BLaER1 treated with 17β-estradiol and CSF1 and Interleukin-3, amounts not matched to agents 10 nM and 100 nM (cell line): Measurements from ENCODE around the gene MYO15A.

Experiments used
- H3K27ac ChIP-seq, 11 experiments: shearing (Covaris generic); formaldehyde crosslinking; 2 replicates each; pipeline ENCODE4 v1.8.1; 2022
- H3K27me3 ChIP-seq, 11 experiments: shearing (Covaris generic); formaldehyde crosslinking; 2 replicates each; pipeline ENCODE4 v1.8.1; 2022
- H3K36me3 ChIP-seq, 11 experiments: shearing (Covaris generic); formaldehyde crosslinking; 2 replicates each; pipeline ENCODE4 v1.8.1; 2022
- H3K4me1 ChIP-seq, 10 experiments: shearing (Covaris generic); formaldehyde crosslinking; 2 replicates each; pipeline ENCODE4 v1.8.1; 2022
- H3K4me2 ChIP-seq, 11 experiments: shearing (Covaris generic); formaldehyde crosslinking; 2 replicates each; pipeline ENCODE4 v1.8.1; 2022
- H3K4me3 ChIP-seq, 10 experiments: shearing (Covaris generic); formaldehyde crosslinking; 2 replicates each; pipeline ENCODE4 v1.8.1; 2022
- H3K9ac ChIP-seq, 11 experiments: shearing (Covaris generic); formaldehyde crosslinking; 2 replicates each; pipeline ENCODE4 v1.8.1; 2022
- H3K9me3 ChIP-seq, 11 experiments: shearing (Covaris generic); formaldehyde crosslinking; replicated peaks in 1 of 11; 2 replicates each; pipeline ENCODE4 v1.8.1; 2022
- H4K20me1 ChIP-seq, 11 experiments: shearing (Covaris generic); formaldehyde crosslinking; 2 replicates each; pipeline ENCODE4 v1.8.1; 2022
- Cebpa-rat ChIP-seq, 11 experiments: shearing (Covaris generic); IDR thresholded peaks; 2 replicates each; pipeline ENCODE4 v1.8.1; 2022

Gene MYO15A

GRCh38 chr17:18074566-18075272, 33.8 kb upstream of the MYO15A start:
- no peaks in the 10 kb centered on the region for H3K27me3 ChIP-seq
- no peaks in the 10 kb centered on the region for H3K36me3 ChIP-seq
- no peak for TF ChIP-seq Cebpa-rat (IDR thresholded peaks at IDR 0.05)
- no peak overlapping the region for H3K9ac ChIP-seq
- no peak overlapping the region for H3K27ac ChIP-seq
- no peak overlapping the region for H3K4me2 ChIP-seq
- no peak overlapping the region for H3K4me3 ChIP-seq
- no peaks in the 10 kb centered on the region for H4K20me1 ChIP-seq
- peaks cover 0 to 11% (median 8%) of the 10 kb centered on the region in 10 experiments; a peak in 14 of 20 replicates for H3K4me1 ChIP-seq
- no peaks in the 10 kb centered on the region for H3K9me3 ChIP-seq

- no peaks in the 10 kb centered on the region for H3K36me3 ChIP-seq
- no peaks in the 10 kb centered on the region for H3K9me3 ChIP-seq
- TF ChIP-seq Cebpa-rat (IDR thresholded peaks at IDR 0.05) = no peak
Observed at GRCh38 chr17:18076936-18077335, 31.6 kb upstream of the MYO15A start.

GRCh38 chr17:18079543-18079942, 29.0 kb upstream of the MYO15A start:
- H3K36me3 ChIP-seq = no peaks in the 10 kb centered on the region

More at GRCh38 chr17:18076936-18077335, 31.6 kb upstream of the MYO15A start:
- Histone ChIP-seq H3K27ac (no peak overlapping the region), H4K20me1 (no peaks in the 10 kb centered on the region), H3K27me3 (no peaks in the 10 kb centered on the region), H3K4me1 (no peaks in the 10 kb centered on the region), H3K9ac (no peak overlapping the region), H3K4me3 (no peak overlapping the region), H3K4me2 (no peak overlapping the region)

GRCh38 chr17:18084256-18084655, 24.3 kb upstream of the MYO15A start:
- peaks cover 12 to 27% (median 19%) of the 10 kb centered on the region in 10 experiments for H3K4me1 ChIP-seq
- no peak overlapping the region for H3K4me3 ChIP-seq
- H3K9ac ChIP-seq = no peak overlapping the region
- H3K27ac ChIP-seq = no peak overlapping the region
- H4K20me1 ChIP-seq = no peaks in the 10 kb centered on the region; a peak in 1 of 22 replicates
- peak overlapping the region in 1 of 11 experiments; percentile 65; a peak in 1 of 22 replicates for H3K4me2 ChIP-seq
- H3K9me3 ChIP-seq = no peaks in the 10 kb centered on the region
- no peaks in the 10 kb centered on the region for H3K27me3 ChIP-seq
- TF ChIP-seq Cebpa-rat (IDR thresholded peaks at IDR 0.05) = no peak
- H3K36me3 ChIP-seq = no peaks in the 10 kb centered on the region

More at GRCh38 chr17:18079543-18079942, 29.0 kb upstream of the MYO15A start:
- Histone ChIP-seq H3K4me1 (peaks cover 0 to 10% (median 0%) of the 10 kb centered on the region in 10 experiments; a peak in 3 of 20 replicates), H3K4me2 (no peak overlapping the region), H3K9ac (no peak overlapping the region), H3K4me3 (no peak overlapping the region), H3K27me3 (no peaks in the 10 kb centered on the region), H3K9me3 (no peaks in the 10 kb centered on the region), H4K20me1 (no peaks in the 10 kb centered on the region), H3K27ac (no peak overlapping the region)
- TF ChIP-seq Cebpa-rat (IDR thresholded peaks at IDR 0.05) = no peak

- H3K4me2 ChIP-seq = peak within 1 kb of the TSS; percentile 83 to 99 (median 90)
- peak within 1 kb of the TSS; percentile 73 to 91 (median 84) for H3K4me3 ChIP-seq
Observed at GRCh38 chr17:18087610-18088491, 20.7 kb upstream of the MYO15A start, which contains the start of gene DRG2. DRG2 (plus strand) TSS chr17:18087948; CDS start chr17:18088024, 76 bp downstream.

GRCh38 chr17:18089613-18090012, 18.9 kb upstream of the MYO15A start:
- Histone ChIP-seq H4K20me1 (peaks cover 0 to 19% (median 5%) of the 10 kb centered on the region in 11 experiments; a peak in 6 of 22 replicates), H3K36me3 (peaks cover 36 to 47% (median 40%) of the 10 kb centered on the region in 11 experiments), H3K4me1 (peaks cover 15 to 24% (median 20%) of the 10 kb centered on the region in 10 experiments), H3K4me2 (peak overlapping the region in 5 of 11 experiments; percentile 83 to 95 (median 88); a peak in 5 of 22 replicates), H3K27ac (no peak overlapping the region), H3K9ac (peak overlapping the region in 3 of 11 experiments; percentile 80 to 88 (median 84); a peak in 2 of 22 replicates), H3K27me3 (no peaks in the 10 kb centered on the region), H3K9me3 (no peaks in the 10 kb centered on the region), H3K4me3 (no peak overlapping the region)
- no peak for TF ChIP-seq Cebpa-rat (IDR thresholded peaks at IDR 0.05)

More at GRCh38 chr17:18087610-18088491, 20.7 kb upstream of the MYO15A start, which contains the start of gene DRG2:
- H3K9ac ChIP-seq = peak within 1 kb of the TSS; percentile 78 to 88 (median 84)
- peaks cover 0 to 15% (median 3%) of the 10 kb centered on the region in 11 experiments; a peak in 6 of 22 replicates for H4K20me1 ChIP-seq
- H3K4me1 ChIP-seq = peaks cover 15 to 30% (median 20%) of the 10 kb centered on the region in 10 experiments
- no peaks in the 10 kb centered on the region for H3K27me3 ChIP-seq
- no peak for TF ChIP-seq Cebpa-rat (IDR thresholded peaks at IDR 0.05)
- no peaks in the 10 kb centered on the region for H3K9me3 ChIP-seq
- H3K36me3 ChIP-seq = peaks cover 19 to 29% (median 24%) of the 10 kb centered on the region in 11 experiments
- peak within 1 kb of the TSS; percentile 74 to 87 (median 82) for H3K27ac ChIP-seq

- H3K9me3 ChIP-seq = no peaks in the 10 kb centered on the region
- peaks cover 0 to 54% (median 32%) of the 10 kb centered on the region in 11 experiments; a peak in 17 of 22 replicates for H4K20me1 ChIP-seq
- no peak overlapping the region for H3K4me2 ChIP-seq
- H3K4me3 ChIP-seq = no peak overlapping the region
- H3K4me1 ChIP-seq = peaks cover 2 to 12% (median 5%) of the 10 kb centered on the region in 10 experiments
- no peak for TF ChIP-seq Cebpa-rat (IDR thresholded peaks at IDR 0.05)
- H3K36me3 ChIP-seq = peaks cover 77 to 88% (median 82%) of the 10 kb centered on the region in 11 experiments
- no peak overlapping the region for H3K27ac ChIP-seq
- H3K27me3 ChIP-seq = no peaks in the 10 kb centered on the region
- no peak overlapping the region for H3K9ac ChIP-seq
Observed at GRCh38 chr17:18093616-18094408, 14.7 kb upstream of the MYO15A start.

- H3K27ac ChIP-seq = no peak overlapping the region
- H3K9ac ChIP-seq = no peak overlapping the region
- H3K4me2 ChIP-seq = no peak overlapping the region
- H3K9me3 ChIP-seq = no peaks in the 10 kb centered on the region
- H4K20me1 ChIP-seq = peaks cover 0 to 60% (median 38%) of the 10 kb centered on the region in 11 experiments; a peak in 17 of 22 replicates
- peaks cover 0 to 6% (median 0%) of the 10 kb centered on the region in 10 experiments; a peak in 4 of 20 replicates for H3K4me1 ChIP-seq
- H3K4me3 ChIP-seq = no peak overlapping the region
- TF ChIP-seq Cebpa-rat (IDR thresholded peaks at IDR 0.05) = no peak
- H3K27me3 ChIP-seq = no peaks in the 10 kb centered on the region
- peaks cover 83 to 94% (median 88%) of the 10 kb centered on the region in 11 experiments for H3K36me3 ChIP-seq
Observed at GRCh38 chr17:18094409-18094807, 14.1 kb upstream of the MYO15A start.
